Spleen (tissue), 11 donors: ENCODE measurements around the gene ARL13B. TPM values are rescaled to one million over a fixed set of nuclear protein-coding genes. Genes with fewer than 3 reads are reported as not detected.
"Not testable (repeated sequence)": the region's sequence is repeated elsewhere in the genome, so short reads cannot be mapped to it uniquely, and the experiment has no call there.

ENCODE experiments used
- DNase-seq: peaks from one replicate; pipeline ENCODE4 v3.0.0-alpha.2; 2020
- H3K27ac ChIP-seq, 8 donors: fragments of 200-600 bp; sonication (generic) in 7 of 8; 1 replicate in 4 of 8; 2 replicates in 4 of 8; pipeline versions ENCODE4 v1.5.0 to v1.8.0; 2016 to 2021; ENCODE audit warnings: inconsistent platforms in 4 of 8, mild to moderate bottlenecking in 4 of 8, moderate library complexity in 1 of 8
- H3K27me3 ChIP-seq, 7 donors: fragments of 200-600 bp; sonication (generic) in 6 of 7; replicated peaks in 1 of 7; 1 replicate in 4 of 7; 2 replicates in 3 of 7; pipeline versions ENCODE4 v1.5.0 to v1.8.0; 2016 to 2021; ENCODE audit warnings: inconsistent platforms in 3 of 7, mild to moderate bottlenecking in 1 of 7
- H3K36me3 ChIP-seq, 6 donors: fragments of 200-600 bp; sonication (generic) in 5 of 6; 1 replicate in 4 of 6; 2 replicates in 2 of 6; pipeline versions ENCODE4 v1.5.0 to v1.8.0; 2016 to 2021; ENCODE audit warnings: inconsistent platforms in 2 of 6
- H3K4me1 ChIP-seq, 6 donors: fragments of 200-600 bp; sonication (generic) in 5 of 6; 1 replicate in 3 of 6; 2 replicates in 3 of 6; pipeline versions ENCODE4 v1.5.0 to v1.8.0; 2016 to 2021; ENCODE audit warnings: inconsistent platforms in 3 of 6
- H3K4me3 ChIP-seq, 8 donors: fragments of 200-600 bp; sonication (generic) in 7 of 8; 1 replicate in 4 of 8; 2 replicates in 4 of 8; pipeline versions ENCODE4 v1.5.0 to v1.8.0; 2016 to 2021; ENCODE audit warnings: inconsistent platforms in 4 of 8, mild to moderate bottlenecking in 4 of 8, moderate library complexity in 2 of 8
- H3K9me3 ChIP-seq, 8 donors: fragments of 200-600 bp; sonication (generic) in 7 of 8; 1 replicate in 4 of 8; 2 replicates in 4 of 8; pipeline versions ENCODE4 v1.5.0 to v1.8.0; 2016 to 2021; ENCODE audit warnings: inconsistent platforms in 4 of 8
- CTCF ChIP-seq, 11 experiments: fragments of 200-600 bp in 7 of 11; fragments of 450-650 bp in 4 of 11; sonication (generic) in 4 of 11; IDR thresholded peaks in 8 of 11; conservative IDR thresholded peaks in 3 of 11; 1 replicate in 7 of 11; 2 replicates in 4 of 11; pipeline versions ENCODE4 v1.4.0 to v1.8.0; 2016 to 2021; ENCODE audit warnings: antibody characterized with exemption in 11 of 11, inconsistent platforms in 4 of 11, mild to moderate bottlenecking in 1 of 11
- POLR2A ChIP-seq, 3 donors: fragments of 450-650 bp; IDR thresholded peaks; one replicate each; pipeline ENCODE4 v1.5.1; 2017; ENCODE audit warnings: antibody characterized with exemption in 3 of 3, mild to moderate bottlenecking in 1 of 3
- POLR2AphosphoS5 ChIP-seq, 3 donors: sonication (generic); formaldehyde crosslinking; IDR thresholded peaks; one replicate each; pipeline ENCODE4 v1.5.1; 2017; ENCODE audit warnings: antibody characterized with exemption in 3 of 3
- WGBS, 5 donors: extraction: QIAGEN DNeasy Blood & Tissue Kit in 3 of 5; methylation state at CpG; one replicate each; pipeline versions ENCODE4 v1.1.5 to v1.1.7; 2013 to 2018; 5-methylcytosine and 5-hydroxymethylcytosine counted together
- intact Hi-C: fragments of 100-400 bp; cut with DNase I; formaldehyde crosslinking; loops from one replicate; pipeline ENCODE4 v1.15.0; 2023; ENCODE audit warnings: low total_unique reads
- polyA plus RNA-seq, 3 donors: library from polyadenylated mRNA; stranded (reverse); fragments of 200-250 nt; gene quantifications; one replicate each; pipeline ENCODE4 v1.2.1, GENCODE V29; 2013
- total RNA-seq, 7 donors: library from RNA; depleted of rRNA in 3 of 7; stranded (reverse); fragments of >200 nt in 3 of 7; fragmentation: NEBNext Ultra II Directional in 4 of 7; extraction: Animal tissue kit (Norgen Biotek cat#: 25700) in 4 of 7; gene quantifications; one replicate each; pipeline versions ENCODE4 v1.1.0 to v1.2.1, GENCODE V29; 2016 to 2021
- donor health status: healthy with polysubstance abuse.
- donor health status: DM: no; HTN: no; CAD: no; lungs with moderate emphysema.
- donor health status: DM: no; HTN: no; CAD: no.
- donor health status: Bipolar disorder and iron deficiency.
- donor health status: healthy.
- donor health status: DM: no; HTN: no; CAD: no.
- donor health status: DM: yes; HTN: yes; CAD: no.

The ARL13B gene
- total and polyA plus RNA-seq, 10 donors, result 3.0 to 15.7 (median 9.5) TPM

- no peaks in the 10 kb centered on the region for H3K36me3 ChIP-seq
- 78 to 86% (median 81%) methylated on average over 3 of the region's 3 CpGs for WGBS, 5 donors
- intact Hi-C loops, result no loop called here
- no peaks in the 10 kb centered on the region for H3K27me3 ChIP-seq
- no peaks in the 10 kb centered on the region for H3K4me1 ChIP-seq
- H3K9me3 ChIP-seq, result no peaks in the 10 kb centered on the region
- H3K27ac ChIP-seq, result no peak overlapping the region
- TF ChIP-seq POLR2AphosphoS5 (IDR thresholded peaks at IDR 0.05) (no peak), POLR2A (IDR thresholded peaks at IDR 0.05) (no peak), CTCF (IDR thresholded peaks at IDR 0.05 in 8 of 11, conservative IDR thresholded peaks at IDR 0.05 in 3 of 11) (no peak)
- DNase-seq, result no peak
- no peak overlapping the region for H3K4me3 ChIP-seq
These were observed 17.2 kb upstream of the ARL13B start for GRCh38 chr3:93962798-93963197.

DNA sequence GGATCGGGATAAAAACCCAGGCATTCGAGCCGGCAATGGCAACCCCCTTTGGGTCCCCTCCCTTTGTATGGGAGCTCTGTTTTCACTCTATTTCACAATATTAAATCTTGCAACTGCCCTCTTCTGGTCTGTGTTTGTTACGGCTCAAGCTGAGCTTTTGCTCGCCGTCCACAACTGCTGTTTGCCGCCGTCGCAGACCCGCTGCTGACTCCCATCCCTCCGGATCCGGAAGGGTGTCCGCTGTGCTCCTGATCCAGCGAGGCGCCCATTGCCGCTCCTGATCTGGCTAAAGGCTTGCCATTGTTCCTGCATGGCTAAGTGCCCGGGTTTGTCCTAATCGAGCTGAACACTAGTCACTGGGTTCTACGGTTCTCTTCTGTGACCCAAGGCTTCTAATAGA is 14.8 kb upstream of the ARL13B start:
- H3K9me3 ChIP-seq, DNase-seq, H3K27ac ChIP-seq, H3K36me3 ChIP-seq, H3K27me3 ChIP-seq, H3K4me3 ChIP-seq, H3K4me1 ChIP-seq, intact Hi-C loops: not testable (repeated sequence)
- 93 to 97% (median 96%) methylated on average over 19 of the region's 19 CpGs for WGBS, 5 donors

DNA sequence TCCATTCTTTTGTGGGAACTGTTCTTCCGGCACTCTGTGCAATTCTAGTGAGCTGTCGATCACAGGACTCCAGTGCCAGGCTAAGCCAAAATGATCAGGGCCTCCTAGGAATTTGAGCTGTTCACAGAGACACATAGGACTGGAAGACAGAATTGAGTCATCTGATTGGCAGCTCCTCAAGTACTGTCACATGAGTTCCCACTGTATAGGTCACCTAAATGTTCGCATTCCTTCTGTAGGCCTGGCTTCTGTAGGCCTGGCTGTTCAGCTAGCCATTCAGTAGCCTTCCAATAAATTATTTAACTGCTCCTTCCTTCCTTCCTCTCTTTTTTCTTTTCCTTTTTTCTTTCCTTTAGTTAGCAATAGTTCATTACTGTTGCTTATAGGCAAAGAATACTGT is 10.5 kb upstream of the ARL13B start:
- WGBS, 5 donors, result 57 to 81% (median 63%) methylated on average over 3 of the region's 3 CpGs
- H3K36me3 ChIP-seq, result no peaks in the 10 kb centered on the region
- H3K27me3 ChIP-seq, result peaks cover 0 to 21% (median 0%) of the 10 kb centered on the region in 7 donors
- DNase-seq, result no peak
- intact Hi-C loops, result no loop called here
- peaks cover 0 to 25% (median 16%) of the 10 kb centered on the region in 6 donors for H3K4me1 ChIP-seq
- H3K9me3 ChIP-seq, result no peaks in the 10 kb centered on the region
- no peak overlapping the region for H3K27ac ChIP-seq
- H3K4me3 ChIP-seq, result no peak overlapping the region
- TF ChIP-seq POLR2AphosphoS5 (IDR thresholded peaks at IDR 0.05) (no peak), CTCF (IDR thresholded peaks at IDR 0.05 in 8 of 11, conservative IDR thresholded peaks at IDR 0.05 in 3 of 11) (no peak), POLR2A (IDR thresholded peaks at IDR 0.05) (no peak)

DNA sequence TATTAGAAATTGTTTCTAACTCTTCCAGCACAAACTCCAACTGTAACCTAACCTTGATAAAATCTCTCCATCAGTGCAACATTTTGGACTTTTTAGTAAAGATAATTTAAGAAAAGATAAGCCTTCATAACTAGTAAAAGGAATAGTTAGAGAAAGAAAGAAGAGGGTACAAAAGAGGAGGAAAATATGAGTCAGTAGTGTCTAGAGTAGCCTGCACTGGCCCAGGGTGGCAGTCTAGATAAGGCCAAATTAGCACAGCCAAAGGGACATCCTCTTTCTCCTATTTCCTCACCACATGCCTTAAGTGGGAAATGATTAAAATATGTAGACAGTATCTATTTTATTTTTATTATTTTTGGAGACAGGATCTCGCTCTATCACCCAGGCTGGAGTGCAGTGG is 10.0 kb upstream of the ARL13B start:
- Histone ChIP-seq H3K27ac (no peak overlapping the region), H3K4me3 (no peak overlapping the region), H3K9me3 (no peaks in the 10 kb centered on the region), H3K4me1 (peaks cover 0 to 25% (median 16%) of the 10 kb centered on the region in 6 donors), H3K27me3 (peaks cover 0 to 21% (median 0%) of the 10 kb centered on the region in 7 donors), H3K36me3 (no peaks in the 10 kb centered on the region)
- DNase-seq, result no peak
- TF ChIP-seq POLR2A (IDR thresholded peaks at IDR 0.05) (no peak), POLR2AphosphoS5 (IDR thresholded peaks at IDR 0.05) (no peak), CTCF (IDR thresholded peaks at IDR 0.05 in 8 of 11, conservative IDR thresholded peaks at IDR 0.05 in 3 of 11) (no peak)
- intact Hi-C loops, result no loop called here
- WGBS, 5 donors, result 80 to 96% (median 90%) methylated on average over 1 of the region's 1 CpG
